ENCODE data around the gene CRIP2. TPM values are rescaled to one million over a fixed set of nuclear protein-coding genes. Genes with fewer than 3 reads are reported as not detected.

Gene CRIP2
- total and polyA plus RNA-seq, 9 of the 15 experiments (the other 6 are each of a cell fraction or from before 2014, with no cell fraction given): 0.18 to 2.0 (median 0.69) TPM; not detected in 1

- TF ChIP-seq NEUROD1 (IDR thresholded peaks at IDR 0.05; ENCODE audit: borderline replicate concordance, low read depth, low read length, partially characterized antibody): no peak
- no peak for TF ChIP-seq TBL1XR1 (IDR thresholded peaks at IDR 0.05; ENCODE audit: low read length in 2 of 2)
- TF ChIP-seq ZBTB8A (IDR thresholded peaks at IDR 0.05; ENCODE audit: partially characterized antibody): no peak
- TF ChIP-seq BMI1 (IDR thresholded peaks at IDR 0.05; ENCODE audit: low read length): no peak
- peak; percentile 36 to 48; a peak in 1 of 4 replicates for TF ChIP-seq MNT (conservative IDR thresholded peaks at IDR 0.05)
- peak; percentile 50 for TF ChIP-seq CXXC5 (CRISPR knock-in tag; IDR thresholded peaks at IDR 0.05)
- no peak for TF ChIP-seq MCM2 (IDR thresholded peaks at IDR 0.05; ENCODE audit: low read depth)
- TF ChIP-seq TCFL5 (CRISPR knock-in tag; conservative IDR thresholded peaks at IDR 0.05): no peak
- no peak for TF ChIP-seq RERE (CRISPR knock-in tag; IDR thresholded peaks at IDR 0.05; ENCODE audit: borderline replicate concordance)
- no peak for TF ChIP-seq OTX1 (CRISPR knock-in tag; IDR thresholded peaks at IDR 0.05)
- TF ChIP-seq THRA (IDR thresholded peaks at IDR 0.05): no peak
- TF ChIP-seq MTF1 (CRISPR knock-in tag; IDR thresholded peaks at IDR 0.05; ENCODE audit: borderline replicate concordance): no peak
- peak; percentile 53; a peak in 2 of 4 replicates for TF ChIP-seq NRF1 (conservative IDR thresholded peaks at IDR 0.05 in 1 of 2, IDR thresholded peaks at IDR 0.05 in 1 of 2)
- no peak for TF ChIP-seq ZBTB26 (CRISPR knock-in tag; IDR thresholded peaks at IDR 0.05)
Measured at GRCh38 chr14:105489542-105490266, 15.1 kb downstream of the CRIP2 start (continued).
